GM18520 (cell line): Measurements from ENCODE around the gene SLC39A8.
"Not testable (repeated sequence)": the region's sequence is repeated elsewhere in the genome, so short reads cannot be mapped to it uniquely, and the experiment has no call there.

Experiments
- ATAC-seq: cut with Tn5 transposase; IDR thresholded peaks from one replicate; pipeline ENCODE4 v1.9.1; 2021; ENCODE audit not compliant: unreplicated experiment

The SLC39A8 gene

DNA sequence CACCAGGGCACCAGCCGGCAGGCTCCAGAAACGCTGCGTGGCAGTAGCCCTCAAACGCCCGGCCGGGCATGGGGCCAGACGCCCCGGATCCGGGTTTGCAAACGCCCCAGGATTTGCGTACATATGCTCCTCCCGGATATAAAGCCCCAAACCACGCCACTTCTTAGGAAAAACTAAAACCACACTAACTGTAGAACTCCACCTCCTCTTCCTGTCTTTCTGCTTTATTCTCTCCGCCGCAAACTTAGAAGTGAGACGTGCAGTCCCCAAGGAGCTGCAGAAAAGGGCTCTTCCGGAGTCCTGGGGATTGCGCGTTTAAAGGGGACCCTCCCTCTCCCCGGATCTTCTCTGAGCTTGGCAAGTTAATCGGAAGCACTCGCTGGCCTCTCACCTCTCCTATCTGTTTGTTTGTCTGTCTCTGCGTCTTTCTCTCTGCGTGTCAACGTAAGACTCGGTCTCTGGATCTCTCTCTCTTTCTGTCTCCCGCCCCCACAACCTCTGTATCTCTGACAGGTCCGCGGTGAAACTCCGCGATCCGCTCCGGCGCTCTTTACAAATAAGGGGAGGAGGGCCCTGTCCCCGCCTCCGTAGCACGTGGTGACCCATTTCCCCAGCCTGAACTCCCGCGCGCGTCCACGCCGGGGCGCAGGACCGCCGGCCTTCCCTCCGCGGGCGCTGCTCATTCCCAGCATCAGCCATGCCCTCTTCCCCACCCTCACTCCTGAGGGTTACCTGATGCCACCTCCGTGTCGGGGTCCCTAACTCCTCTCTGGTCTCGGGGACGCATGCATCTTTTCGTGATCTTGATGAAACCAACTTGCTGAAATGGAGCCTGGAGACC is at the start of gene SLC39A8:
SLC39A8 (minus strand) TSS at position 529 of the 841 bp plus-strand sequence. CDS start 820 bp downstream, outside the sequence.
- peak; percentile 78 for ATAC-seq

DNA sequence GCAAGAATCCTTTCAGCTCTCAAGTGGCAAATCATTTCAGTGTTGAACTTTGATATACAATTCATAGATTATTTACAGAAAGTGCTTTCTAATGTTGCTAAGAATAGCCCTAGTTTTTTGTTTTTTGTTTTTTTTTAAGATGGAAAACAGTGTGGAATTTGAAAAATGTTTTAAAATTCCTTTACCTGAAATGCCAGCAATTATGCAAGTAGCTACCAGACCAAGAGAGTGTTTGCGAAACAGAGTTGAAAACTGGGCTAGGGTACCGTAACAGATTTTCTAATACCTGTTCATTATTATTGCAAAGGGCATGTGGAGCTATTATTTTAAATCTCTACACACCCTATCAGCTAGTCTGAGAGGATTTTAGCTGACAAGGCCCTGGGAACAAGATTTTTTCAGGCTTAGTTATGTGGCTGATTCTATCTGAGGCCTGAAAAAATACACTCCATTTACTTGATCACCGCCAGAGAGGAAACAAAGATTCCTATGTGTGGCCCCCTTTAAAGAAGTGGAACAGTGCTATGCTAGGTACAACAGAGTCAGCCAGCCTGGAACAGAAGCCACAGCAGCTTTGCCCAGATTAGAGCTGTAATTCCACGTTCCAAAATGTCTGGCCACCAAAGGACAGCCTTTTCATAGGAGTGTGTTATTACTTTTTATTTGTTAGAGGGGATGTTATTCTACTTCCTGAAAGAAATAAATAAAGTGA is 46.9 kb upstream of the SLC39A8 start:
- ATAC-seq: no peak

DNA sequence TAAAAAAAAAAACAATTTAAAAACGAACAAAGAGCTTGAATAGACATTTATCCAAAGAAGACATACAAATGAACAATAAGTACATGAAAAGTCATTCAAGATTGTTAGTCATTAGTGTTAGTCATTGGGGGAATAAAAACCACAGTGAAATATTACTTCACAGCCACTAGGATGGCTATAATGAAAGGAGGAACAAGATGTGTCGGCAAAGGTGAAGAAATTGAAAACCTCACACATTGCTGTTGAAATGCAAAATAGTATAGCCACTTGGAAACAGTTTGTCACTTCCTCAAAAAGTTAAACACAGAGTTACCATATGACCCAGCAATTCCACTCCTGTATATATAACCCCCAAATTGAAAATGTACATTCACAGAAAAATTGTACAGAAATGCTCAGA is 45.2 kb upstream of the SLC39A8 start:
- ATAC-seq: peak; percentile 98

DNA sequence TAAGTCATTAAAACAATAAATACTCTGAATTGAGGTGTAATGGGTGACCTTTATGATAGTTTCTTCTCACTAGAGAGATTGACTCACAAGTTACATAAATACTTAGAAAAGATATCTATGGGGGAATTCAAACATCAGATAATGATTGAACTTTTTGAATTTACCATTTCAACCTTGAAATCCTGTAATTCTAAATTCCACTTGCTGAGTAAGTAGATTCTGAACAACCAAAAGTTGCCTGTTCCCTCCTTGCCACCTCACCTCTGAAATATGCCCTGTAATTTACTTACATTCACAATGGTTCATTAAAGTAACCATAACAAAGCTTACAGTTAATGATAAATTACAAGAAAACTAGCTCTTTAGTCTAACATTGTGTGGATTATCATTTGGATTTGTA is 43.3 kb upstream of the SLC39A8 start:
- no peak for ATAC-seq

DNA sequence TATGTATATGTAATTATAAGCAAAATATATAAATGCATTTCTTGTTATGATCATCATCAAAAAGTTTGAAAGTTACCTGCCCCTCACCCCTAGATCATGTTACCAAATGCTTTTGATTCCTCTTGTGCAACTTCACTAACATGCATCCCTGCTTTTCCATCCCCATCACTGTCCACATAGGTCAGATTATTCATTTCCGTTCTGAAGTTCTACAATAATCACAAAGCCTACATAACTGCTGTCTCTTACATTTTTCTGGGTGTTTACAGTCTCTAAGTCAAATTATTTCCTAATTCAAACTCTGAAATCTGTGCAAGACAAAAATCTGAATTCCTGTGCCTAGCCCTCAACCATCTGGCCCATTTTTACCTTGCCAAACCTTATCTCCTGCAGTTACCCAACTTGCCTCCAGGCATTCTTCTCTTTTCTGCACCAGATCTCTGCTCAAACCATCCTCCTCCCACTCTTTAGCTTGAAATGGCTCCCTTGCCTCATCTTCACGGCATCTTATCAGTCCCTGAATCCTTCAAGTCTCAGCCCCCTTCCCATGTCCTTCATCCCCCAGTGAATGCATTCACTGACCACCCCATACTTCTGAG is 42.4 kb upstream of the SLC39A8 start:
- no peak for ATAC-seq

DNA sequence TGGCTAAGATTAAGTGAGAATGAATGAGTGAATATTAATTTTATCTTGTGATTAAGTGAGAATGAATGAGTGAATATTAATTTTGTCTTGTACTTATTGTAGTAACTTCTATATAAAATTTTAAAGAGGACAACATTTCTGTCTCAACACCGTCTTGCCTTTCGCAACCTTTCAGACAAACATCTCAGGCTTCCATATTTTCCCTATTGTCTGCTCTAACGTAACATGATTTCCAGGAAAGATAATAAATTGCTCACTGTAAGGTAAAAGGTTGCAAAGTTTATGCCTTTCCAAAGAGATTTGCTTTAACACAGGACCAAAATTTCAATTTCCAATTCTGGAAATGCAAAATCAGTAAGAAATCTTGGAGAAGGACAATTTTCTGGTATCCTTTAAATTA is 41.7 kb upstream of the SLC39A8 start:
- no peak for ATAC-seq

DNA sequence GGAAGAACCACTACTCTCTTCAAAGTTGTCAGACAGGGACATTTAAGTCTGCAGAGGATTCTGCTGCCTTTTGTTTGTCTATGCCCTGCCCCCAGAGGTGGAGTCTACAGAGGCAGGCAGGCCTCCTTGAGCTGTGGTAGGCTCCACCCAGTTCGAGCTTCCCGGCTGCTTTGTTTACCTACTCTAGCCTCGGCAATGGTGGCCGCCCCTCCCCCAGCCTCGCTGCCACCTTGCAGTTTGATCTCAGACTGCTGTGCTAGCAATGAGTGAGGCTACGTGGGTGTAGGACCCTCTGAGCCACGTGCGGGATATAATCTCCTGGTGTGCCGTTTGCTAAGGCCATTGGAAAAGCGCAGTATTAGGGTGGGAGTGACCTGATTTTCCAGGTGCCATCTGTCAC is 35.0 kb upstream of the SLC39A8 start:
- not testable (repeated sequence) for ATAC-seq

DNA sequence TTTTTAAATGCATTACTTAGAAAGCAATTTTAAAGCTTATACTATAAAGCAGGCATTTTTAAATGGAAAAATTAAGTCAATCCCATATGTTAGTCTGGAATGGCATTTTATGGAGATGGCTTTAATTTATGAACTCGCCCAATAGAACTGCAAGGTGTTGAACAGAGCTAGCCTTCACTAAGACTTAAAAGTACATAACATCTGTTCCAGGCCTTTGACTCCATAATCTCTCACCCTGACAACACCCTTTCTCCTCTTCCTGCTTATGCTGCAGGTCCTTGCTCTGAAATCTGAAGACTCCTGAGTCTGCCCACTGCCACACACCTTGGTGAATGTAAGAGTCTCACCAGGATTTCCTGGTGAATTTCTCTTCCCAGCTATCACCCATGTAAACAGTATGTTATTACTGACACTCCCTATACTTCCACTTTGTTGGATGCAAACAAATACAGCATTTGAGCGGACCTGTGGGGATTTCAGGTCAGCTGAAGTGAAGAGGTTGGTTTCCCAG is 17.7 kb upstream of the SLC39A8 start:
- no peak for ATAC-seq

DNA sequence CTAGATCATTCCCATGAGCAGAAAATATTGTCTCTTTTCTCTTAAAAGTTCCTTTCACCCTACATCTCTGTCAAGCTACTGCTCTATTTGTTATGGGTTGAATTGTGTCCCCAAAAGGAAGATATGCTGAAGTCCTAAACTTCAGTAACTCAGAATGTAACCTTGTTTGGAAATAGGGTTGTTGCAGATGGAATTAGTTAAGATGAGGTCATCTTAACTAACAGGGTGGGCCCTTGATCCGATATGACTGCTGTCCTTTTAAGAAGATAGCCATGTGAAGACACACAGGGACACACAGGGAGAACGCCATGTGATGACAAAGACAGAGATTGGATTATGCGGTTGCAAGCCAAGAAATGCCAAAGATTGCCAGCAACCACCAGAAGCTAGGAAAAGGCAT is 12.8 kb upstream of the SLC39A8 start:
- no peak for ATAC-seq

DNA sequence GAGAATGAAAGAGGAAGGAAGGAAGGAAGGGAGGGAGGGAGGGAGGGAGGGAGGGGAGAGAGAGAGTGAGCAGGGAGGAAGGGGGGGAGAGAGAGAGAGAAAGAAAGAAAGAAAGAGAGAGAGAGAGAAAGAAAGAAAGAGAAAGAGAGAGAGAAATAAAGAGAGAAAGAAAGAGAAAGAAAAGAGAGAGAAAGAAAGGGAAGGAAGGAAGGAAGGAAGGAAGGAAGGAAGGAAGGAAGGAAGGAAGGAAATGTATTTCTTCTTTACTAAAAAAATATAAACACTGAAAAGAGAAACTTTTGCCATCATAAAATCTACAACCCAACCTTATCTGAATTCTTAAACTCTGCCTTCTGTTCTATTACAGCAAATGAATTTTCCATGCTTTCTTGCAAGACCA is 12.4 kb upstream of the SLC39A8 start:
- ATAC-seq: not testable (repeated sequence)

DNA sequence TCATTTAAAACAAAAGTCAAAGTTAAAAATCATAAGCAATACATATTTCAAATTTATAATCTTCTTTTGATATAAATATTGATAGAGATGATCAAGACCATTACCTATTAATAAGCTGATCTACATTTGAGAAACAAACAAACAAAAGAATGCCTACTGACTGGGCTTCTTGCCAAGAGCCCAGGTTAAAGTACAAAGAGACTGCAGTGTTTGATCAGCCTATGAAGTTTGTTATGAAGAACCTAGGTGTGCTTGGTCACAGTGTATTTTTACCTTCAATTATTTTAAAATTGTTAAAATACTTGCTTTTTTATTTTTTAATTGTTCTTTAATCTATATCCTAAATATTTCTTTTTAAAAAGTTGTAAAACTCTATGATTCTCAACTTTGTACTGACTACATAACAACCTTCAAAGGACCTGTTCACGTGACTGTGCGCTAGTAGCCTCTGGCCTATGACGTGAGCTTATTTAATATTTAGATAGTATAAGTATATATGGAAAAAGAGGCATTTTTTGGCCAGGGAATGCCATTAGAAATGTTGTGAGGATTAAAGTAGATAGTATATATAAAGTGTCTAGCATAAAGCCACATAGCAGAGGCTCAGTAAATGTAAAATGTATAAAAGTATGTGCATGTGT is 11.4 kb upstream of the SLC39A8 start:
- no peak for ATAC-seq

DNA sequence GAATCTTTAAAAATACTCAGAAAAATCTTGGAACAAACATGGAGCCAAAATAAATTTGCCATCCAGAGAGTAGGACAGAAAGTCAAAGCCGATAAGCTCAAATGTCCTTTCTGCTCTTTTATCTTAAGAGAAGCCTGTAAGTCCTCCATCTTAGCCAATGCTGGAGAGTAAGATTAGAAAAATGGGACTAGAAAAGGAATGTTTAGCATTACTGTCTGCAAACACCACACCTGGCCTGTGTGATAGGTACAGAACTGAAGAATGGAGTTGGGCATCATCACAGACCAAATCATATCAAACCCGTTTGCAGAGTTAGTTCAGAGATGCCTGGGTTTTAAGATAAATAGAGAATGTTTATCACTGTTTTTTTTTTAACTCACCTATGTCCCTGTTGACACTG is 10.5 kb upstream of the SLC39A8 start:
- no peak for ATAC-seq

DNA sequence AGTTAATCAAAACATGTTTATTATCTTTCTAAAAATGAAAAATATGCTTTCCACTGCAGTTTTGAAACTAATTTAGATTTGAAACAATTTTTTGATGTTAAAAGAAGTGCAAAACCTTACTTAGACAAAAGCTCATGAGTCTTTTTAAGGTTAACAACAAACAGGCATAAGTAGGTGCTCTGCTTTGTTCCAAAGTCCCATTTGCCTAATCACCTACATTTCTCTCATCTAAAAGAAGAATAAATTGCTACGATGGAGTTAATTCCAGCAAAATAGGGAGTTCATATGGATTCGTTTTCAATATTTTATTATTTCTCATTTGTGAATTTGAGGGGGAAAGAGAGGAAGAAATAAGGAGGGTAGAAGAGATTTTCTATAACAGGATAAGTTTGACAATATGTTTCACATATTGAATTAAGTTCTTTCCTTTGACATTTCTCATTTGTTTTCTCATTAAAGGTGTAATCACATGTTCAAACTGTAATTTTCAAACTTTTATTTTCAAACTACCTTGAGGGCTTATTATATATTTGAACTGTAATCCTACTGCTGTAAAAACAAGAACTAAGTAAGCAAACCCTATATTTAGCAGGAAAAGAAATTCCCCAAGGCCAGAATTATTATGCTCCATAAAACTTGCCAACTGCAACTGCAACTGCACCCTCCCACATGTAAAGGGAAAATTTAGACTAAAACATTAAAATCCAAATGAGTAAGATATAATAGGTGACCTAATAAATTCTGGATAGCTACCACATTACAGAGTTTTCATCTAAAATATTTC is 9.6 kb upstream of the SLC39A8 start:
- ATAC-seq: no peak

DNA sequence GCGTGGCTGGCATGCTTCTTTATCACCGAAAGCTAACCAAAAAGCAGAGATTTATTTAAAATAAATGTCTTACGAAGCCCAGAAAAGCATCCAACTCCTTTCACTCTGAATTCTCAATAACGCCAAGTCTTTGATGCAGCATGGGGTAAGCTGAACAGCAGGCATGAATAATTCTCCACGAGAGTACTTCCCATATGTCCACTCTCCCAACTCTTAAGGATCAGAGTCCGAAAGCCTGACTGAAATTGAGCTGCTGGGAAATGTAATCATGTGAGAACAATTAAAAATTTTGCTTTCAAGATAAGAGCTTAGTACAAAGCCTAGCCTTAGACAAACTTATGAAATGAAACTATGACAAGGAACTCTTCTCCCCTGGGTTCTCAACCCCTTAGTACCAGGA is 7.5 kb upstream of the SLC39A8 start:
- no peak for ATAC-seq

DNA sequence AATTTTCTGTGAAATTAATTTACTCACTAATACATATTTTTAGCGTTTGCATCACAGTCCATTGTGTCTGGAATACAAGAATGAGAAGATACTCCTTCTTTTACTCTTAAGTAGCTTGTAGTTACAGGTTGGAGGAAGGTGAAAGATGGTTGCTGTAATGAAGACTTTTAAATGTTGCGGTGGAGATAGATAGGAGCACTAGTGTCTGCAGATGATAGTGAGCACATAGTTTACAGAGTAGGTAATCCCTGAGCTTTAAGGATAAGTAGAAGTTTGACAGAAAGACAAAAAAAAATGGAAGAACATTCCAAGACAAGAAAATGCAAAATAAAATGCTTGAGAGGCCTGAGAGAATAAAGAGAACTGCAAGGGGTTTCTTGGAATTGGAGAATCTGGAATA is 5.4 kb upstream of the SLC39A8 start:
- ATAC-seq: no peak

DNA sequence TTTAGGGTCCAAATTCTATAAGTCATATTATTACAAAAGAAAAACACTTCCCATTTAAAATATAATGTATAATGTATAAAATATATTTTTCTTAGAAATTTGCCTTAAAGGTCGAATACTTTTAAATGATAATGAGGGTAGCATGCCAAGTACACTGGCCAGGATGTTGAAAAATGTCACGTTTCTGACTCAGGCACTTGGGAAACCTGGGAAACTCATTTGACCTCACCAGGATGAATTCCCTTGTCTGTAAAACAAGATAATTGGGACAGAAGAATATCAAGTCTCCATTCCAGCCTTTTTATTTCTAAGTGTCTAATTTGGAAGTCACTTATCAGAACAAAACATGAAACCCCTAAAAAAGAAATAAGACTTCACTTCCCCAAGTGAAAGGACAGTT is 3.4 kb upstream of the SLC39A8 start:
- ATAC-seq: no peak

DNA sequence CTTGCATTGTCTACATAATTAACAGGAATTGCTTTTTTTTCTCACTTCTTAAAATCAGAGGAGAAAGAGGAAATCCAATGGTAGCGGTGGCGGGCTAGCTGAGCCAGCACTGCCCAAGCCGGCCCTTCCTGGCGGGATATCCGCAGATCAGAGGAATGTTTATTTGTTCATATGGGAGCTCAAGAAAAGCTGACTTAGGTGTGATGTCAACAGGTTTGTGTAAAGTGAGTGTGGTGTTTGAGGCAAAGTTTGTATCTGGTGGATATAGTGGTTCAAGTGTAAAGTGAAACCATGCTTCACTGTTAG is 466 bp upstream of the SLC39A8 start:
- no peak for ATAC-seq

DNA sequence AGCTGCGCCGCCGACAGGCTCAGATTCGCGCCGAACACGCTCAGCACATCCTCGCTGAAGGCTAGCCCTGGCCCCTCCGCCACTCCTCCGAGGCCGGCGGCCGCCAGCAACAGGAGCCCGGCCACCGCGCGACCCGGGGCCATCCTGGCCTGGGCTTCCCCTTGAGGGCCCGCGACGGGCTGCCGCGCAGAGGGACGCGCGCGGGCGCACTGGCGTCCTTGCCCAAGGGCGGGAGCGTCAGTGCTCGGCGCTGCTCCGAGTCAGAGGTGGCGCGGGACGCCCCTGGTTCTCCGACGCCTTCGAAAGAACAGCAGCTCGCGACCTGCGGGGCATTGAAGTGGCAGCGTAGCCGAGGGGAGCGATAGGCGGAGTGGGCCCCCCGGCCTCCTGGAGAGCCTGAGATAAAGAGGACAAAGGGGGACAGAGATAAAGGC is 745 bp downstream of the SLC39A8 start:
- ATAC-seq: peak; percentile 54

DNA sequence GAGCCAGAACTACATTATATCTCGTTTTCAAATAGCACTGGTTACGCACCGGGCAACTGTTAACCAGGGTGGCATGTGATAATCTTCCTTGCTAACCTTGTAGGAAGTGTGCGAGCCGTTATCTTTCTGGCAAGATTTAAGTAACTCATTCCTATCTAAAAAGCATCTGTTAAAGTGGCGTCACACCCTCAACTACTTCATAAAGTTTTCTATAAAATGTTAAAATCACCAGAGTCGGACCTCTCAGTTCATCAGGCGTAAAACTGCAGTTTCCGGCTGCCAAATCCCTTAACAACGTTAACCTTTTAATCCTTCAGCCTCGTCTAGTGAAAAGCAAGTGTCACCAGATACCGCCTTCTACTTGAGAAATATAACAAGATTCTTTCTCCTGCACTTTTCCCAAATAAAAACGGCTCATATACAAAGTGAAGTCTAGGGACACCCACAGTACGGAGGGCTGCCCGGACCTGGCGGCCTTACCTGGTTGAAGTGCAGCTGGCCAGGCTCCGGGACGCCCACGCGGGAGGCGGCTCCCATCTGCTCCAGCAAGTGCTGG is 1.2 kb downstream of the SLC39A8 start:
- ATAC-seq: peak; percentile 1

DNA sequence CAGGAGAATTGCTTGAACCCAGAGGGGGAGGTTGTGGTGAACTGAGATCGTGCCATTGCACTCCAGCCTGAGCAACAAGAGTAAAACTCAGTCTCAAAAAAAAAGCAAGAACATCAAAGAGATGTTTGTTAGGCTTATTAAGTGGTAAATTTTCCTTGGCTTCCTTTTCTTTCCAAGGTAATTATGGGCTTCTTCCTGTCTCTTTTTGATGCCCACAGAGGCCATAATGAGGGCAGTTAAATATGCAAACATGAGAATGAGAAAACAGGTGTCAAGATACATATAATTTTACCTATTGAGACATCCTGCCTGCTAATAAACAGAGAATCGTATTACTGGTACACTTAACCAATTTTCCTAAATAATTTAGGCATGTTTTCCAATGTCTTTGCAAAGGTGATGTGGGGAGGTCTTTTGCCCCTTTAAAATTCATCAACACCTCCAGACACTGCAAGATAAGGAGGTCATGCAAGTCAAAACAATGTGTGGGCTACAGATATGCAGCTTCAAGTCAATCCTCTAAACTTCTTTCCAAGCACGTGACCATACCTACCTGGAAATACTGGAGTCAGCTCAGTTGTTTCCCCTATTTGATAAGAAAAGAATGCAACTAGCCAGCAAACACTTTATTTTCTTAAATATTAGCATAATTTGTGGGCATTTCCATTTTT is 2.7 kb downstream of the SLC39A8 start:
- ATAC-seq: no peak
